Stimulated activated CD4-positive, alpha-beta T cell treated with anti-CD3 and anti-CD28 coated beads, Interleukin-2, amount 100 ng/mL, for 4 hours (primary cell): ENCODE data around the gene CALHM4.
"Not testable (repeated sequence)": the region's sequence is repeated elsewhere in the genome, so short reads cannot be mapped to it uniquely, and the experiment has no call there.

ENCODE experiments used
- DNase-seq: peaks from one replicate; pipeline ENCODE4 v3.0.0-alpha.2; 2020; ENCODE audit warnings: low read depth

The CALHM4 gene

DNA sequence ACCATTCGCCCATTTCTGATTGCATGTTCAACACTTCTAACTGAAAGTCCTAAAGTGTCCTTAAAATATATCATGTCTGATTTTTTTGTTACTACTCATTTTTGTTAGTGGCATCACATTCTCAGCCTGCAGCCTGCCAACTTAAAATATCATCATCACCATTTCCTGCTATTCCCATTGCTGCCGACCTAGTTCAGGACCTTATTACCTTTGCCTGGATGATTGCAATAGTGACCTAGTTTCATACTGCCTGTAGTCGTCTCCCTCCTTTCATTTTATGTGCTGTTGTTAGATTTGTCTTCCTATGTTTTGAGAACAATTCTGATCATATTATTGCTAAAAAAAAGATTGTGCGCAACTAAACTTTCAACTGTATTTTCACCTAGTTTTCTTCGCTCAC, 23.9 kb downstream of the CALHM4 start:
- DNase-seq, result no peak

DNA sequence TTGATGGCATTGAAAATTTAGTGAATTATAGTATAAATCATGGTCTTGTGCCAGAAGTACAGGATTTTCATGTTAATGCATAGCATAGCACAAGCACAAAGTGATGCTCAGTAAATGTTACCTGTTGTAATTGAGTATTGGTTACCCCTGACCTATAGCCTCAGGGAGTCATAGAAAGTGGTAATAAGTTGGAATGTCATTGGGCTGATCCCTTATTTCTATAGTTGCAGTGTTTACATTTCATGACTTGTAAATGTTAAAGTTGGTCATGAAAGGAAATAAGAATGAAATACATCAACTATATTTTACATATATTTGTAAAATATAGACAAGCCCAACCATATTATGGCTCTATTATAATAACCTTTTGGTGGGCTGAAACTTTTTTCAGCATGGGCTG, 24.8 kb downstream of the CALHM4 start:
- DNase-seq, result no peak

DNA sequence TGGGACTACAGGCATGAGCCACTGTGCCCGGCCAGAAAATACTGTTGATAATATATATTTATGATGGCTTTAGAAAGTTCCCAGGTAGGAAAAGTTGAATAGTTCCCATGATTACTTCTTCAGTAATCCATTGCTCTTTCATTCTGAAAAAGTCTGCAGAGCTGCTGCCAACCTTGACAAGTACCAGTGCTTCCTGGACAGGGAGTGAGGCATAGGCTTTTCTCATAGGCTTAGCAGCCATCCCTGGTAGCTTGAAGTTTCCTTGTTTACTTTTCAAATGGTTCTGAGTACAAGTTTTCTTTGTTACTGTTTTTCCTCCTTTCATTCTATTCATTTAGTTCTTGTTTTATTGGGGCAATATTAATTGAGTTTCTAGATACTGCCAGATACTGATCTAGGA, 25.6 kb downstream of the CALHM4 start:
- no peak for DNase-seq

DNA sequence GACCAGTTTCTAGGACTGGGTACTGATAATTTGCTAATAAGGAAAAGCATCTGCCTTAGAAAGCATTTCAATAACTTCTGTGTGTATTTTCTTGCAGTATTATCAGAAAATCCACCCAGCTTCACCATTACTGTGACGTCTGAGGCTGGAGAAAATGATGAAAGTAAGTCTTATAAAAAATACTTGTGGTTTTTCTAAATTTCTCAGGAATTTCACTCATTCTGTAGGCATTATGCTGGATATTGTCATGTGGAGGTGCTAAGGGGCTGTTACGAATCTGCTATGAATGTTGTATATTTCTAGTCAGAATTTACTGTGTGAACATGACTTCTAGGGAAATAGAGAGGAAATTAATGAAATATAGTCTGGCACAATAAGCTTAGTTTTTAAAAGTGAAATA, 26.6 kb downstream of the CALHM4 start:
- no peak for DNase-seq

DNA sequence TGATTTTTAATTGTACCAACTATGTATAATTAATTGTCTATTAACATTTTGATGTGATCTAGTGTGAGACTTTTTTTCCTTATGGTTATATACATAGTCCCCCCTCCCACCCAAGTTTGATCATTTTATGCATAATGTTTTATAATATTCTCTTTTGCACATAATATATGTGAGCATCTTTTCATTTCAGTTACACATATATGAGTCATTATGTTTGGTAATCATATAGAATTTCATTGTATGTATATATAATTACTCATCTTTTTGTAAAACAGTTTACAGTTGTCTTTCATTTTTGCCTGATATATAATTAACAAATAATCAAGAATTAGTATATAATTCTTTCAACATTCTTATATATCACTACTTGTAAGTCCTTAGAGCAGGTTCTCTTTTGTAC, 32.7 kb downstream of the CALHM4 start:
- DNase-seq, result no peak

DNA sequence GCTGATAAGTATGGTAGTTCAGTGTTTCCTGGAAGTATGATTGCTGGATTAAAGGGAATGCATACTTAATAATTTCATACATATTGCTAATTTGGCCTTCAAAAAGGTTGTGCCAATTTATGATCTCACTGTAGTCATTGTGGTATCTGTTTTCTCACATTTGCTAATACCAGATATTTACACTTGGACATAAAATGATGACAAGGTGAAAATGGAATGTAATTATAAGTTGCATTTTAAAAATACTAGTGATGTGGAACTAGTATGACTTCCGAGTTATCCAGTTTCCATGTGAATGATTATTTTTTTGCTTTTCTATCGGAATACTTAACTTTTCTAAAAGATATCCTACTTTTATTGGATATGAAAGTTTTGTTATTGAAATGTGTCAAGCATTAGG, 33.2 kb downstream of the CALHM4 start:
- DNase-seq, result no peak

DNA sequence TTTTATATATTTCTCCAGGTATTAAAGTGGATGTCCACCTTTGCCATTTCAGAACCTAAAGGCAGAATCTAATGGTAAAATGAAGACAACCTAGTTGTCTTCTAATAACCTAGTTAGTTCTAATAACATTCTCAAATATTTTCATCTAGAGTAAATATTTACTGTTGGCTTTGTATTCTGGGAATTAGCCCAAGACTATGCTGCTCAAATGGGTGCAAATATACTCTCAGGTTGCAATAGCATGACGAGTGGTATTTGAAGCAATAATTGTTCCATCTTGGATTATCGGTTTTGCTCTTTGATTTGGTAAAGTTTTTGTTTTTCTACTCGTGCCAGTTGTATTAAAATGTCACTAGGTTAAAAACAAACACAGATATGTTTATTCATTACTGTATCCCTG, 41.7 kb downstream of the CALHM4 start:
- no peak for DNase-seq

DNA sequence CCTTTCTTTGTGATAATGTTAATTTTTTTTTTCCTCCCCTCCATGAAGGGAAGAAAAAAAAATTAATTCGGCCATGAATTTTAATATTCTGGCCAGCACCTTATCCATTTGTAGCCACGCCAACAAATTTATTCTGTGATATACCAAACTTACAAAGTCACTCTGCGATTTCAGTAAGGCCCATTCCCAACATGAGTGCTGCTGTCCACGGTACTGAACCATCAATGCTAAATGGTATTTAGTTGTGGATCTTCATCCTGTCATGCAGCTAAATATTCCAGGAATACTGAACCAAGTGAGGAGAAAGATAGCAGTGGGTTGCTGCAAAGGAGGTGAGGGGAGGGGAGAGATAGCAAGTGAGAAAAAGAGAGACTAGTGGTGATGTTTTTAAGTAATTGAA, 43.3 kb downstream of the CALHM4 start:
- no peak for DNase-seq

DNA sequence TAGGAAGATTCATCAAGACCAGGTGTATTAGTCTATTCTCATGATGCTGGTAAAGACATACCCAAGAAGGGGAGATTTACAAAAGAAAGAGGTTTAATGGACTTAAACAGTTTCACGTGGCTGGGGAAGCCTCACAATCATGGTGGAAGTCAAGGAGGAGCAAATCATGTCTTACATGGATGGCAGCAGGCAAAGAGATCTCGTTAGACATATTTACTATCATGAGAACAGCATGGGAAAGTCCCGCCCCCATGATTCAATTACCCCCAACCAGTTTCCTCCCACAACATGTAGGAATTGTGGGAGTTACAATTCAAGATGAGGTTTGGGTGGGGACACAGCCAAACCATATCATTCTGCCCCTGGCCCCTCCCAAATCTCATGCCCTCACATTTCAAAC, 50.4 kb downstream of the CALHM4 start:
- not testable (repeated sequence) for DNase-seq

DNA sequence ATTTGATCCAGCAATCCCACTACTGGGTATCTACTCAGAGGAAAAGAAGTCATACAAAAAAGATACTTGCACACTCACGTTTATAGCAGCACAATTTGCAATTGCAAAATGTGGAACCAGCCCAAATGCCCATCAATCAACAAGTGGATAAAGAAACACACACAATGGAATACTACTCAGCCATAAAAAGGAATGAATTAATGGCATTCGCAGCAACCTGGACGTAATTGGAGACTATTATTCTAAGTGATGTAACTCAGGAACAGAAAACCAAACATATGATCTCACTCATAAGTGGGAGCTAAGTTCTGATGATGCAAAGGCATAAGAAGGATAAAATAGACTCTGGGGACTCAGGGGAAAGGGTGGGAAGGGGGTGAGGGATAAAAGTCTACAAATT, 51.3 kb downstream of the CALHM4 start:
- DNase-seq, result not testable (repeated sequence)

DNA sequence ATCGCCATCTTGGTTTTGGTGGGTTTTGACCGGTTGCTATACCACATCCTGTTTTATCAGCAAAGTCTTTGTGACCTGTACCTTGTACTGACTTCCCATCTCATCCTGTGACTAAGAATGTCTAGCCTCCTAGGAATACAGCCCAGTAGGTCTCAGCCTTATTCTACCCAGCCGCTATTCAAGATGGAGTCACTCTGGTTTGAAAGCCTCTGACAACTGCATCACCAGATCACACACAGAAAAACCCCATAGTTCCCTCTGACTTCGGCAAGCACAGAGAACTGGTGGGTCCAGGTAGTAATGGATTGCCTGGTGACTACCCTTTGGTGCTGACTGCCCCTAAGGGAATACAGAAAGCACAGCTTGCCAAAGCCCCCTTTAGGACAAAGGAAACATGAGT, 52.4 kb downstream of the CALHM4 start:
- no peak for DNase-seq
